Right renal pelvis (tissue), 4 donors: ENCODE data around the gene OR10K1. TPM values are rescaled to one million over a fixed set of nuclear protein-coding genes. Genes with fewer than 3 reads are reported as not detected.

Experiments used
- DNase-seq, 4 donors: peaks; one replicate each; pipeline ENCODE4 v3.0.0-alpha.2; 2013; ENCODE audit warnings: low read depth in 4 of 4, low spot score in 3 of 4, missing footprints in 1 of 4
- polyA plus RNA-seq, 4 donors: library from polyadenylated mRNA; unstranded; fragments of 120-200 nt; gene quantifications; one replicate each; pipeline ENCODE4 v1.2.1, GENCODE V29; 2013; ENCODE audit not compliant: insufficient read length in 4 of 4

OR10K1 gene
- polyA plus RNA-seq, 4 donors = 0.06 TPM; not detected in 3

DNA sequence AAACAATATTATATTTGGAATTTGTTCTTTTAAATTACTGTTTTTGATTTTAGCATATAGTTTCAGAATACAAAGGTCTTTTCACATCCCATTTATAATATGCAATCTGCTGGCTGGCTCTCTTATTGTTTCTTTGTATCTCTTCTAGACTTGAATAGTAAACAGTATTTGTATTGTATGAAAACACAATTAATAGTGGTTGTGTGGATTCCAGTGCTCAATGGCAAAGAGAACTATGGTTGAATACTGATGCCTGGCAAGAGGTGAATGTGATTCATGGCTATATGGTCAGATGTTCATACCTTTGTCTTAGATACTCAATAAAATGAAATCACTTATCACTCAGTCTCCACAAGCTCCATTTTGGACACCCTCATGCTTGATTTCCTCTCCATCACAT is 55.3 kb downstream of the OR10K1 start:
- DNase-seq = no peak

Other genes with a start within 250 kb of the OR10K1 start
- under 1 TPM in 1 of 4 donors, not detected in 3; 0.25 TPM for gene CD1A, start 207.4 kb upstream of the OR10K1 start, polyA plus RNA-seq
- gene CD1C, start 171.9 kb upstream of the OR10K1 start, polyA plus RNA-seq = 1 to 10 TPM; 1.0 to 1.4 (median 1.2) TPM
- under 1 TPM in 1 of 4 donors, not detected in 3; 0.61 TPM for gene CD1B, start 130.3 kb upstream of the OR10K1 start, polyA plus RNA-seq
- gene CD1E, start 107.9 kb upstream of the OR10K1 start, polyA plus RNA-seq = 1 to 10 TPM in 1 of 4 donors, under 1 TPM in 1, not detected in 2; 0.21 to 1.8 TPM
- gene OR10T2, start 62.4 kb upstream of the OR10K1 start, polyA plus RNA-seq = not detected
- under 1 TPM in 1 of 4 donors, not detected in 3; 0.01 TPM for gene OR10K2, start 35.6 kb upstream of the OR10K1 start, polyA plus RNA-seq
- not detected for gene OR10R2, start 10.4 kb downstream of the OR10K1 start, polyA plus RNA-seq
- not detected for gene OR6Y1, start 92.6 kb downstream of the OR10K1 start, polyA plus RNA-seq
- gene OR6P1, start 108.7 kb downstream of the OR10K1 start, polyA plus RNA-seq = not detected
- not detected for gene OR10X1, start 118.1 kb downstream of the OR10K1 start, polyA plus RNA-seq
- gene OR10Z1, start 143.4 kb downstream of the OR10K1 start, polyA plus RNA-seq = under 1 TPM; 0.03 to 0.06 (median 0.03) TPM
- gene SPTA1, start 224.9 kb downstream of the OR10K1 start, polyA plus RNA-seq = 1 to 10 TPM; 1.2 to 2.4 (median 1.3) TPM
- not detected for gene OR6K2, start 238.8 kb downstream of the OR10K1 start, polyA plus RNA-seq